Measurements from ENCODE around the gene SC5D.

DNA sequence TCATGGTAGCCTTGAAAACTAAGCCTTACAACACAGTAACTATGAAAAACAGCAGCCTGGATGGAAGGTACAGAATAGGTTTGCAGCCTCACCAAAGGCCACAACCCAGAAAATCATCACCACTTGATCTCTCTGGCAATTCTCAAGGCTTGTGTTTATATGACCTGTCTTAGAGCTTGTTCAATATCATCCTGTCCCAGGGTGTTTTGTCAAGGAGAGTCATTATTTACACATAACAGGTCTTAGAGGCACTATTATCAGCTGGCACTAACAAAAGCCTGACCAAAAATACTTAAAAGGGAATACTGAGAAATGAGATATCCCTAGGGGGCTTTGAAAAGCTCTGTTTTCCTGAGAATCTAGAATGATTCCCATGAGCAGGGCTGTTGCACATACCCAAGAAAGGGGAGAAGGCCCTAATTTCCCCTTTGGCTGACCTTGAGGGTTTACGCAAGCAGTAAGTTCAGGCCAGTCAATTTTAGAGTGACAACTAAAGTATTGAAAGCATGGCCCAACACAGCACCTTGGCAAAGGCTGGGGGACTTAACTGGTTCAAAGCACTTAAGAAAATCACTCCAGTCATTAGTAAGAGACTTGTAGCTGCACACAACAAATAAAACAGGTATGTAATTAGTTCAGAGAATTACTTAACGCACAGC is 7.9 kb downstream of the SC5D start:
- TF ChIP-seq, protein P1, sequence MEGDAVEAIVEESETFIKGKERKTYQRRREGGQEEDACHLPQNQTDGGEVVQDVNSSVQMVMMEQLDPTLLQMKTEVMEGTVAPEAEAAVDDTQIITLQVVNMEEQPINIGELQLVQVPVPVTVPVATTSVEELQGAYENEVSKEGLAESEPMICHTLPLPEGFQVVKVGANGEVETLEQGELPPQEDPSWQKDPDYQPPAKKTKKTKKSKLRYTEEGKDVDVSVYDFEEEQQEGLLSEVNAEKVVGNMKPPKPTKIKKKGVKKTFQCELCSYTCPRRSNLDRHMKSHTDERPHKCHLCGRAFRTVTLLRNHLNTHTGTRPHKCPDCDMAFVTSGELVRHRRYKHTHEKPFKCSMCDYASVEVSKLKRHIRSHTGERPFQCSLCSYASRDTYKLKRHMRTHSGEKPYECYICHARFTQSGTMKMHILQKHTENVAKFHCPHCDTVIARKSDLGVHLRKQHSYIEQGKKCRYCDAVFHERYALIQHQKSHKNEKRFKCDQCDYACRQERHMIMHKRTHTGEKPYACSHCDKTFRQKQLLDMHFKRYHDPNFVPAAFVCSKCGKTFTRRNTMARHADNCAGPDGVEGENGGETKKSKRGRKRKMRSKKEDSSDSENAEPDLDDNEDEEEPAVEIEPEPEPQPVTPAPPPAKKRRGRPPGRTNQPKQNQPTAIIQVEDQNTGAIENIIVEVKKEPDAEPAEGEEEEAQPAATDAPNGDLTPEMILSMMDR (IDR thresholded peaks at IDR 0.05), result no peak
- TF ChIP-seq POLR2A (IDR thresholded peaks at IDR 0.05), result no peak

All from adrenal gland (tissue), 5 donors.